Erythroblast (primary cell): Measurements from ENCODE around the gene GBE1.

ENCODE experiments used
- DNase-seq, 2 experiments: peaks; one replicate each; lab custom pipeline; 2025; lab: John Stamatoyannopoulos, UW
- GATA1 ChIP-seq: IDR thresholded peaks from 2 replicates; pipeline ENCODE4 v1.6.1; 2011; ENCODE audit warnings: low read depth, mild to moderate bottlenecking, control low read depth, low read length, moderate library complexity
- POLR2A ChIP-seq: IDR thresholded peaks from 2 replicates; pipeline ENCODE4 v1.6.1; 2011; ENCODE audit warnings: mild to moderate bottlenecking, low read length

The GBE1 gene

GRCh38 chr3:81702126-81702525 lies 59.3 kb downstream of the GBE1 start:
- no peak for TF ChIP-seq GATA1
- no peak for TF ChIP-seq POLR2A

GRCh38 chr3:81699536-81700320 lies 61.7 kb downstream of the GBE1 start:
- TF ChIP-seq GATA1 (no peak), POLR2A (no peak)
- peak; percentile 16 to 73 for DNase-seq

More at GRCh38 chr3:81702126-81702525, 59.3 kb downstream of the GBE1 start:
- DNase-seq: no peak

- TF ChIP-seq POLR2A: no peak
- TF ChIP-seq GATA1: no peak
These were observed 65.4 kb downstream of the GBE1 start for GRCh38 chr3:81696090-81696489.

GRCh38 chr3:81695302-81695701 lies 66.1 kb downstream of the GBE1 start:
- TF ChIP-seq GATA1: no peak
- TF ChIP-seq POLR2A: no peak
- DNase-seq: no peak

More at GRCh38 chr3:81696090-81696489, 65.4 kb downstream of the GBE1 start:
- DNase-seq: no peak

- no peak for DNase-seq
- no peak for TF ChIP-seq GATA1
These were observed 66.8 kb downstream of the GBE1 start for GRCh38 chr3:81694662-81695061.

GRCh38 chr3:81692766-81693165 lies 68.7 kb downstream of the GBE1 start:
- DNase-seq: no peak
- TF ChIP-seq POLR2A: no peak
- no peak for TF ChIP-seq GATA1

- TF ChIP-seq GATA1: no peak
- no peak for TF ChIP-seq POLR2A
- DNase-seq: no peak
These were observed 71.8 kb downstream of the GBE1 start for GRCh38 chr3:81689617-81690016.

- TF ChIP-seq POLR2A (no peak), GATA1 (no peak)
- DNase-seq: peak; percentile 26 to 60
These were observed 76.6 kb downstream of the GBE1 start for GRCh38 chr3:81684751-81685395.

- TF ChIP-seq GATA1 (no peak), POLR2A (no peak)
- no peak for DNase-seq
These were observed 84.6 kb downstream of the GBE1 start for GRCh38 chr3:81676706-81677456.

GRCh38 chr3:81674690-81675089 lies 86.8 kb downstream of the GBE1 start:
- no peak for TF ChIP-seq POLR2A
- no peak for DNase-seq

- TF ChIP-seq GATA1 (no peak), POLR2A (no peak)
- no peak for DNase-seq
These were observed 93.2 kb downstream of the GBE1 start for GRCh38 chr3:81668283-81668682.

- peak; percentile 17 to 39 for DNase-seq
- TF ChIP-seq POLR2A (no peak), GATA1 (no peak)
These were observed 94.8 kb downstream of the GBE1 start for GRCh38 chr3:81666502-81667121.

GRCh38 chr3:81663114-81663513 lies 98.3 kb downstream of the GBE1 start:
- no peak for TF ChIP-seq POLR2A
- TF ChIP-seq GATA1: no peak
- DNase-seq: no peak

GRCh38 chr3:81660036-81660435 lies 101.4 kb downstream of the GBE1 start:
- TF ChIP-seq POLR2A (no peak), GATA1 (no peak)
- no peak for DNase-seq

- TF ChIP-seq GATA1 (no peak), POLR2A (no peak)
- no peak for DNase-seq
These were observed 103.0 kb downstream of the GBE1 start for GRCh38 chr3:81658322-81658997.
